Small intestine (tissue), 7 donors: ENCODE results near the gene GLI1. TPM values are rescaled to one million over a fixed set of nuclear protein-coding genes. Genes with fewer than 3 reads are reported as not detected.

Experiments
- DNase-seq, 2 donors: peaks; one replicate each; pipeline versions ENCODE4 v3.0.0 to v3.0.0-alpha.2; 2013
- FAIRE-seq: peaks from 2 replicates; lab custom pipeline; 2012; peaks lifted over from hg19 to GRCh38; lab: Jason Lieb, UNC
- H3K27ac ChIP-seq, 3 donors: one replicate each; pipeline ENCODE4 v1.5.1; 2013; ENCODE audit warnings: low read length in 2 of 3, mild to moderate bottlenecking in 2 of 3, control low read depth in 1 of 3, inconsistent platforms in 1 of 3, low read depth in 1 of 3, moderate library complexity in 1 of 3
- H3K27me3 ChIP-seq, 3 donors: one replicate each; pipeline ENCODE4 v1.6.1; 2013; ENCODE audit warnings: low read length in 3 of 3, inconsistent platforms in 1 of 3; ENCODE audit not compliant: control insufficient read depth in 3 of 3, insufficient read depth in 3 of 3
- H3K36me3 ChIP-seq, 3 donors: one replicate each; pipeline ENCODE4 v1.6.1; 2013; ENCODE audit warnings: low read length in 3 of 3, inconsistent platforms in 1 of 3, low read depth in 1 of 3, mild to moderate bottlenecking in 1 of 3, moderate library complexity in 1 of 3; ENCODE audit not compliant: control insufficient read depth in 3 of 3, insufficient read depth in 2 of 3
- H3K4me1 ChIP-seq, 3 donors: one replicate each; pipeline ENCODE4 v1.6.1; 2013; ENCODE audit warnings: low read length in 2 of 3, inconsistent platforms in 1 of 3, low read depth in 1 of 3, mild to moderate bottlenecking in 1 of 3, moderate library complexity in 1 of 3; ENCODE audit not compliant: control insufficient read depth in 3 of 3, insufficient read depth in 2 of 3
- H3K4me3 ChIP-seq, 3 donors: one replicate each; pipeline ENCODE4 v1.5.1; 2013; ENCODE audit warnings: low read length in 3 of 3, control low read depth in 1 of 3, inconsistent platforms in 1 of 3, low read depth in 1 of 3, mild to moderate bottlenecking in 1 of 3, moderate library complexity in 1 of 3
- H3K9me3 ChIP-seq, 2 donors: one replicate each; pipeline ENCODE4 v1.6.1; 2013; ENCODE audit warnings: low read depth in 1 of 2, low read length in 1 of 2; ENCODE audit not compliant: control insufficient read depth in 2 of 2, insufficient read depth in 1 of 2
- WGBS, 3 donors: extraction: QIAGEN DNeasy Blood & Tissue Kit; methylation state at CpG; one replicate each; pipeline ENCODE4 v1.1.7; 2013; 5-methylcytosine and 5-hydroxymethylcytosine counted together
- polyA plus RNA-seq, 4 donors: library from polyadenylated mRNA; stranded (reverse) in 3 of 4; unstranded in 1 of 4; fragments of 200-250 nt in 3 of 4; fragments of 120-200 nt in 1 of 4; gene quantifications; one replicate each; pipeline versions ENCODE4 v1.2.1 to v1.2.3, GENCODE V29; 2013
- donor health status: healthy with polysubstance abuse.
- donor health status: control.
- donor health status: control.
- donor health status: Bipolar disorder and iron deficiency.
- donor health status: healthy.

Gene GLI1
- polyA plus RNA-seq, 4 donors: 1.5 to 5.5 (median 1.9) TPM; not detected in 1

DNA sequence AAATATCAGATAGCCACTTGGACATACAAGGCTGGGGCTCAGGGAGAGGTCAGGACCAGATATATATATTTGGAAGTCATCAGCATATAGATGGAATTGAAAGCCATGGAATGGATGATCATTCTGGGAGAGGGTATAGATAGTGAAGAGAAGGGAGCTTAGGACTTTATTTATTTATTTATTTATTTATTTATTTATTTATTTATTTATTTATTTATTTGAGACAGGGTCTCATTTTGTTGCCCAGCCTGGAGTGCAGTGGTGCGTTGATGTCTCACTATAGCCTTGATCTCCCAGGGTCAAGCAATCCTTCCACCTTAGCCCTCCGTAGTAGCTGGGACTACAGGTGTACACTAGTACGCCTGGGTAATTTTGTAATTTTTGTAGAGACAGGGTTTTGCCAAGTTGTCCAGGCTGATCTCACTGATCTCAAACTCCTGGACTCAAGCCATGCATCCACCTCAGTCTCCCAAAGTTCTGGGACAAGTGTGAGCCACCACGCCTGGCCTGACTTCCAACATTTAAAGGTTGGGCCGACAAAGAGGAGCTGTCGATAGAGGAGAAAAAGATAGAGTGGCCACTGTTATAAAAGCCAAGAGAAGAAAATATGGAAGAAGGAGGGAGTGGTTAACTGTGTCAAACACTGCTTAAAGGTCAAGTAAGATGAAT lies 13.2 kb upstream of the GLI1 start:
- peaks cover 0 to 13% (median 0%) of the 10 kb centered on the region in 3 donors for H3K4me1 ChIP-seq
- H3K4me3 ChIP-seq: no peak overlapping the region
- FAIRE-seq (no peak), DNase-seq (no peak)
- no peak overlapping the region for H3K27ac ChIP-seq
- no peaks in the 10 kb centered on the region for H3K27me3 ChIP-seq
- H3K36me3 ChIP-seq: no peaks in the 10 kb centered on the region
- 97 to 99% (median 98%) methylated on average over 6 of the region's 6 CpGs for WGBS, 3 donors
- H3K9me3 ChIP-seq: peaks cover 0 to 11% of the 10 kb centered on the region in 2 donors

GRCh38 chr12:57448669-57449068 lies 10.9 kb upstream of the GLI1 start:
- peaks cover 0 to 32% (median 0%) of the 10 kb centered on the region in 3 donors for H3K4me1 ChIP-seq
- H3K36me3 ChIP-seq: no peaks in the 10 kb centered on the region

GRCh38 chr12:57449375-57449774 lies 10.2 kb upstream of the GLI1 start:
- Histone ChIP-seq H3K27me3 (no peaks in the 10 kb centered on the region), H3K9me3 (peaks cover 0 to 7% of the 10 kb centered on the region in 2 donors), H3K4me1 (peaks cover 0 to 38% (median 0%) of the 10 kb centered on the region in 3 donors), H3K4me3 (no peak overlapping the region), H3K27ac (no peak overlapping the region), H3K36me3 (no peaks in the 10 kb centered on the region)
- FAIRE-seq (no peak), DNase-seq (no peak)
- 96 to 98% (median 97%) methylated on average over 7 of the region's 7 CpGs for WGBS, 3 donors

More at GRCh38 chr12:57448669-57449068, 10.9 kb upstream of the GLI1 start:
- no peaks in the 10 kb centered on the region for H3K27me3 ChIP-seq
- H3K9me3 ChIP-seq: peaks cover 0 to 7% of the 10 kb centered on the region in 2 donors
- H3K27ac ChIP-seq: no peak overlapping the region
- FAIRE-seq: no peak
- WGBS, 3 donors: 82 to 87% (median 87%) methylated on average over 2 of the region's 2 CpGs
- no peak for DNase-seq
- no peak overlapping the region for H3K4me3 ChIP-seq

DNA sequence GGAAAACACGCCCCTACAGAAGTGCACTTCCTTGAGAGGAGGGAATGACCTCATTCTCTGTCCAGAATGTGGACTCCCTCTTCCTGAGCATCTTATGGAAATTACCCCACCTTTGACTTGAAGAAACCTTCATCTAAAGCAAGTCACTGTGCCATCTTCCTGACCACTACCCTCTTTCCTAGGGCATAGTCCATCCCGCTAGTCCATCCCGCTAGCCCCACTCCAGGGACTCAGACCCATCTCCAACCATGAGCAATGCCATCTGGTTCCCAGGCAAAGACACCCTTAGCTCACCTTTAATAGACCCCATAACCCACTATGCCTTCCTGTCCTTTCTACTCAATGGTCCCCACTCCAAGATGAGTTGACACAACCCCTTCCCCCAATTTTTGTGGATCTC lies 9.5 kb upstream of the GLI1 start:
- no peak overlapping the region for H3K4me3 ChIP-seq
- peaks cover 0 to 7% of the 10 kb centered on the region in 2 donors for H3K9me3 ChIP-seq
- no peaks in the 10 kb centered on the region for H3K36me3 ChIP-seq
- WGBS, 3 donors: 85 to 95% (median 86%) methylated on average over 3 of the region's 3 CpGs
- peaks cover 0 to 44% (median 0%) of the 10 kb centered on the region in 3 donors for H3K4me1 ChIP-seq
- FAIRE-seq (no peak), DNase-seq (no peak)
- H3K27ac ChIP-seq: no peak overlapping the region
- H3K27me3 ChIP-seq: no peaks in the 10 kb centered on the region

GRCh38 chr12:57451233-57451778 lies 8.3 kb upstream of the GLI1 start:
- H3K27ac ChIP-seq: peak overlapping the region in 1 of 3 donors; percentile 89
- H3K4me3 ChIP-seq: no peak overlapping the region
- H3K27me3 ChIP-seq: no peaks in the 10 kb centered on the region
- H3K9me3 ChIP-seq: peaks cover 0 to 7% of the 10 kb centered on the region in 2 donors
- H3K36me3 ChIP-seq: no peaks in the 10 kb centered on the region
- FAIRE-seq: no peak
- peaks cover 0 to 57% (median 0%) of the 10 kb centered on the region in 3 donors for H3K4me1 ChIP-seq
- WGBS, 3 donors: 45 to 63% (median 48%) methylated on average over 6 of the region's 6 CpGs
- peak in 1 of 2 donors; percentile 76 for DNase-seq

DNA sequence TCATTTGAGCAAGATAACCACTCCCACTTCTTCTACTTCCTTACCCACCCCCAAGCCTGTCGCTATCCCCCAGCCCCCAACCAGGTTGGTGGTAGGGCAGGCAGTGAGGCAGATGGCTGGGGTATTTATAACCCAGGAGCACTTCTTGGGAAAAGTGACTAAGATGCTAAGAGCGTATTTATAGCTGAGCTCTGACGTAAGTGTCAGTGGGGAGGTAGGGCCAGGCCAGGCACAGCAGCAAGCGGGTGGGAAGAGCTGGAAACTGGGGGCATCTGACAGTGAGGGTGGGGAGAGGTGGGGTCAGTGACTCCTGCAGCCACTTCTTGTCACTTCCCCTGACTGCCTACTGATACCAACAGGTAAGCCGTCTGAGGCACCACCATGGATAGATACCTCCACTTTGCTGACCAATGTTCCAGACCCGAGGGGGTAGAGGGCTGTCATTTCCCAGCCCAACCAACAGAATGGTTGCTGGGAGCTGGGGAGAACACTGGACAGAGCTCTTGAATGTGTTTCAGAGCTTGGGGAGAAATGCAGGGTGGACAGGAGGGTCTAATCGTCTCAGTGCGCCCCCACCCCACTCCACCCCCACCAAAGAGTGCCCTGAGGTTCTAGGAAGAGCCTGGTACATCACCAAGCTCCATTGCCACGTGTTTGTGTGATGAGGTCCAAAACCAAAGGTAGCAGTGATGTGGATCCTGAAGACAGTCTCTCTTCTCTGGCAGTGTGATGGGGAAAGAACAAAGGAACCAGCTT lies 7.2 kb upstream of the GLI1 start:
- Histone ChIP-seq H3K36me3 (no peaks in the 10 kb centered on the region), H3K27ac (peak overlapping the region in 2 of 3 donors; percentile 28 to 89), H3K4me3 (no peak overlapping the region), H3K9me3 (peaks cover 0 to 7% of the 10 kb centered on the region in 2 donors), H3K27me3 (no peaks in the 10 kb centered on the region), H3K4me1 (peaks cover 0 to 59% (median 0%) of the 10 kb centered on the region in 3 donors)
- DNase-seq (peak in 1 of 2 donors; percentile 87), FAIRE-seq (no peak)
- 26 to 34% (median 33%) methylated on average over 9 of the region's 9 CpGs for WGBS, 3 donors

DNA sequence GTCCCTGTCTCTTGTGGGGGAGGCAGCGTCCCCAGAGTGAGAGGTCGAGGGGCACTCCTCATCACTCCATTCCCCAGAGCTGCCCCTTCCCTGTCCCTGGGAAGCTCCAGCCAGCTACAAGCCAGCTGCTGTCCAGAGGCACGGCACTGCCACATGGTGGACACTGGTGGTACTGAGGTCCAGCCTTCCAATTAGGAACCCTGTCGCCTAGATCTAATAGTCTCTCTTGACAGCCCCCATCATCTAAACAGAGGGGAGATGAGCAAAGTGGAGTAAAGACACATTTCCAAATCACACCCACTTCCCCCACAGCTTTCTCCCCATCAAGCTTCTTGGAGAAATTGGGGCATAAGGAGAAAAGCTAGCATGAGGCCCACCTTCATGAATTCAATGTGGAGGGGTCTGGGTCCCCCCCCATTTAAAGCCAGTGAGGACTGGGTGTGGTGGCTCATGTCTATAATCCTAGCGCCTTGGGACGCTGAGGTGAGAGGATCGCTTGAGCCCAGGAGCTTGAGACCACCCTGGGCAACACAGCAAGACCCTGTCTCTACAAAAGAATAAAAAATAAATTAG lies 6.6 kb upstream of the GLI1 start:
- 32 to 42% (median 32%) methylated on average over 7 of the region's 7 CpGs for WGBS, 3 donors
- FAIRE-seq: no peak
- peaks cover 0 to 59% (median 0%) of the 10 kb centered on the region in 3 donors for H3K4me1 ChIP-seq

GRCh38 chr12:57454213-57454565 lies 5.4 kb upstream of the GLI1 start:
- Histone ChIP-seq H3K27ac (peak overlapping the region in 1 of 3 donors; percentile 67), H3K4me1 (peaks cover 0 to 65% (median 0%) of the 10 kb centered on the region in 3 donors), H3K36me3 (no peaks in the 10 kb centered on the region), H3K9me3 (peaks cover 0 to 1% of the 10 kb centered on the region in 2 donors), H3K27me3 (no peaks in the 10 kb centered on the region), H3K4me3 (no peak overlapping the region)
- no peak for DNase-seq
- WGBS, 3 donors: 95 to 100% (median 100%) methylated on average over 2 of the region's 2 CpGs
- no peak for FAIRE-seq

More for the DNA sequence above, 6.6 kb upstream of the GLI1 start:
- no peaks in the 10 kb centered on the region for H3K27me3 ChIP-seq
- peak overlapping the region in 2 of 3 donors; percentile 28 to 89 for H3K27ac ChIP-seq
- no peak overlapping the region for H3K4me3 ChIP-seq
- H3K36me3 ChIP-seq: no peaks in the 10 kb centered on the region
- peak; percentile 66 to 86 for DNase-seq
- peaks cover 0 to 7% of the 10 kb centered on the region in 2 donors for H3K9me3 ChIP-seq
